Measurements from ENCODE around the gene KCNA1.

The KCNA1 gene

DNA sequence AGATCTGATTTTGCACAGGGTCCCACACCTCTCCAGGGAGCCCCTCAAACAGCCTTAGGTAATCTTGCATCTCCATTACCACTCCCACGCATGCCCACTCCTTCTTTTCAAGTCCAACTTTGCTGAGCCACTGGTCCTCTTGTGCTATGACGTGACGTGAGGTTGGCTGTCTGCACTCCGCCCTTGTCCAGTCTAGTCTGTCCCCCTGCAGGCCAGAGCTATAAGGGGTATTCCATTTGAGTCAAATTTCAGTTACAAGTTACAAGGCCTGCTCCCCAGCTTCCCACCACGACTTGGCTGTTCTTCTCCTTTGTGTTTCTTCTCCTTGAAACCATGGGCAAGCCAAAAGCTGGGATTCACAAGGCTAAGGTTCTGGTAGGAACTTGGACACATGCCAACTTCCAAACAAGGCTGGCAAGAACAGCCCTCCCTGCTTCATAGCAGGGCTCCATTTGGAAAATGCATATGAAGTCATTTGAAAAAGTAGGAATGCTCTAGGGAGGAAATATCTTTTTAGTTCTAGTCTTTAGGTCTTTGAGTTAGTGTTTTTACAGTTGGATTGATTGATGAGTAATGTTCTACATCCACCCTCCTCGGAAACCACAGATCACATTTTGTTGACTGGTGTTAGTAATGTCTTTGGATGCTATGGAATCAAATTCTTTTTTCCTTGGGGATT is 49.1 kb downstream of the KCNA1 start:
- DNase-seq (ENCODE audit: low read depth in 4 of 4, low spot score in 1 of 4) = no peak

GRCh38 chr12:4959381-4959780 is 49.7 kb downstream of the KCNA1 start:
- no peak for DNase-seq (ENCODE audit: low read depth in 4 of 4, low spot score in 1 of 4)

DNA sequence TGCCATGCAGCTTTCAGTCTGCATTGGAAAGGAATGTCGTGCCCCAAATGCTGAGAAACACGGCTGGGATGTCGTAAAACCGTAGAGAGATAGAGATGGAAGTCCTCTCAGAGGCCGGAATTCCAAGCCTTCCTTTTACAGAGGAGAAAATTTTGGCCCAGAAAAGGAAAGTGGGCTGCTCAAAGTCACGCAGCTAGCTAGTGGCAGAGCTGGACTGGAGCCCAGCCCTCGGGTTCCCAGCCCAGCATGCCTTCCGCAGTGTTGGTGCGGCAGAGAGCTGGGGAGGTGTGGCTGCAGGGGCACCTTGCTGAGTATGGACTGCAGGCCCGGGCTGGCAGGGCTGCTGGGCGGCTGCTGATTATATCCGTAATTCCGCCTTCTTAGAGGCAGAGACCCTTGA is 50.3 kb downstream of the KCNA1 start:
- DNase-seq (ENCODE audit: low read depth in 4 of 4, low spot score in 1 of 4) = no peak

DNA sequence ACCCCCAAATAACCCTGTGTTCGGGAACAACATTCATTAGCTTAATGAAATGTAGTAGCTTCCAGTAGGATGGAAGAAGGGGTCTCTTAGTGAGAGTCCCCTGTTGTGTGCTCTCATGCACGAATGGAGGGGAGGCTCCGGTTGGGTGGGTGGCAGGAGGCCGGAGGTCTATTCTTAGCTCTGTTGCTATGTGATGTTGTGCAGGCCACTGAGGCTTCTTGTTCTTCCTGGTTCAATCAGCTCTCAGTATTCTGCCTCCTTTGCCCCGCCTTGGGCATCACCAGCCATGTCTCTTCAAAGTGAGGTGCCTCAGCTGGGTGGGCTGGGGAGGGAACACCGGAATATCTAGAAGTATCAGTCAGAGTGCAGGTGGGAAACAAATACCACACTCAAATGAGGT is 50.8 kb downstream of the KCNA1 start:
- no peak for DNase-seq (ENCODE audit: low read depth in 4 of 4, low spot score in 1 of 4)

GRCh38 chr12:4961311-4961710 is 51.6 kb downstream of the KCNA1 start:
- no peak for DNase-seq (ENCODE audit: low read depth in 4 of 4, low spot score in 1 of 4)

DNA sequence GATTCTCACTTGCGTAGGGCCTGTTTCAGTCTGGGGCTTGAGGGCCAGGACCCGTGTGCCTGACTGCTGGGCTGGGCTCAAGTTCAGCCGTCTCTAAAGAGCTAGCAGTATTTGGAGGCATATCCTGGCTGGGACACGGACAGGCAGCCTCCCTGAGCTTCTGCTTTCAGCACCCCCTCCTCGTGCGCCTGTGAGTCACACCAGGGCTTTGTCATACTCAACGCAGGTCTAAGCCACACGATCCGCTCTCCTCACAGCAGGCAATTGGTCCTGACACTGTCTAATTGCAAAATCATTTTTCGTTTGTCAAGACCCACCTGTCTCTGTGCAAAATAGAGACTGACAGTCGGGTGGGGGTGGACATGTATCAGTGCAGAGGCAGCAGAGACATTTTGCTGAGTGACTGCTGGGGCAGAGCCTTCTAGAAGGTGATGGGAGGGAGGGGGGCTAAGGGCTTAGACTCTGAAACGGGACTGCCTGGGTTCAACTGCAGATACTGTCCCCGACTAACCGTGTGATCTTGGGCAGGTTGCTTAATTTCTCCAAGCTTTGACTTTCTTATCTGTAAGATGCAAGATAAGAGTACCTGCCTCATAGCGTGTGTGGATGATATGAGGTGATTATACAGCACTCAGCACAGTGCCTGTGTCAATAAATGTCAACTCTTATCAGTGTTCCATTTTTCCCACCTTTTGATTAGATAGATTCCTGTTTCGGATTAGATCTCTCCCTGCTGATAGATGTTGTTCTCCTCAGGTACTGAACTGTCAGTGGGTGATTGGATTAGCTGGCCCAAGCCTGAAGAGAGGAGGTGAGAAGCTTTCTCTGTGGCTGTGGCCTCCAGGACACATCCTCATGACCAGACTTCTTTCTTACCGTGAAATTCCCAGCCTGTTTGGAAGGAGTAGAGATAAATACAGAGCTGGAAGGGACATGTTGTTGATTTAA is 53.1 kb downstream of the KCNA1 start:
- DNase-seq (ENCODE audit: low read depth in 4 of 4, low spot score in 1 of 4) = no peak
